AG09319 (cell line): ENCODE data around the gene INHBC.
"Not testable (repeated sequence)": the region's sequence is repeated elsewhere in the genome, so short reads cannot be mapped to it uniquely, and the experiment has no call there.

Experiments
- DNase-seq: peaks from one replicate; pipeline ENCODE4 v3.0.0-alpha.2; 2010; ENCODE audit warnings: low read depth; ENCODE audit errors: extremely low read depth
- CTCF ChIP-seq: IDR thresholded peaks from 2 replicates; pipeline ENCODE4 v1.5.1; 2011; ENCODE audit warnings: low read depth, mild to moderate bottlenecking, inconsistent platforms, low read length, moderate library complexity

The INHBC gene

GRCh38 chr12:57397441-57397840 lies 37.1 kb upstream of the INHBC start:
- TF ChIP-seq CTCF, result no peak
- DNase-seq, result no peak

- DNase-seq, result not testable (repeated sequence)
These were observed 34.7 kb upstream of the INHBC start for GRCh38 chr12:57399718-57400463.

GRCh38 chr12:57401165-57401564 lies 33.4 kb upstream of the INHBC start:
- no peak for DNase-seq
- TF ChIP-seq CTCF, result no peak

GRCh38 chr12:57402156-57402555 lies 32.4 kb upstream of the INHBC start:
- not testable (repeated sequence) for DNase-seq

- no peak for TF ChIP-seq CTCF
- no peak for DNase-seq
These were observed 29.5 kb upstream of the INHBC start for GRCh38 chr12:57404966-57405640.

GRCh38 chr12:57410534-57410933 lies 24.1 kb upstream of the INHBC start:
- TF ChIP-seq CTCF, result no peak
- no peak for DNase-seq

GRCh38 chr12:57414160-57414559 lies 20.4 kb upstream of the INHBC start:
- DNase-seq, result not testable (repeated sequence)

- no peak for TF ChIP-seq CTCF
- DNase-seq, result no peak
These were observed 19.5 kb upstream of the INHBC start for GRCh38 chr12:57415088-57415487.
